ENCODE measurements around the gene CLK2. TPM values are rescaled to one million over a fixed set of nuclear protein-coding genes. Genes with fewer than 3 reads are reported as not detected.
"Not testable (repeated sequence)": the region's sequence is repeated elsewhere in the genome, so short reads cannot be mapped to it uniquely, and the experiment has no call there.

Gene CLK2
- total RNA-seq, 2 donors from 2014 or later = 54.8 to 57.8 TPM

GRCh38 chr1:155219592-155220031 is 53.7 kb downstream of the CLK2 start:
- H3K4me3 Mint-ChIP-seq = no peak overlapping the region
- H3K27ac Mint-ChIP-seq = peak overlapping the region; percentile 86
- H3K36me3 Mint-ChIP-seq (ENCODE audit: low read depth) = no peaks in the 10 kb centered on the region
- peaks cover 30% of the 10 kb centered on the region for H3K4me1 Mint-ChIP-seq
- no peaks in the 10 kb centered on the region for H3K27me3 Mint-ChIP-seq
- no peak for DNase-seq
- no peaks in the 10 kb centered on the region for H3K9me3 ChIP-seq (ENCODE audit: control insufficient read depth, low read length, poor library complexity, severe bottlenecking)
- peak; percentile 66 for ATAC-seq

GRCh38 chr1:155218854-155219591 is 54.3 kb downstream of the CLK2 start:
- no peaks in the 10 kb centered on the region for H3K27me3 Mint-ChIP-seq
- peak overlapping the region; percentile 86 for H3K27ac Mint-ChIP-seq
- no peaks in the 10 kb centered on the region for H3K9me3 ChIP-seq (ENCODE audit: control insufficient read depth, low read length, poor library complexity, severe bottlenecking)
- DNase-seq (no peak), ATAC-seq (no peak)
- peaks cover 27% of the 10 kb centered on the region for H3K4me1 Mint-ChIP-seq
- H3K4me3 Mint-ChIP-seq = no peak overlapping the region
- no peaks in the 10 kb centered on the region for H3K36me3 Mint-ChIP-seq (ENCODE audit: low read depth)

- not testable (repeated sequence) for DNase-seq; H3K9me3 ChIP-seq (ENCODE audit: control insufficient read depth, low read length, poor library complexity, severe bottlenecking); H3K27me3 Mint-ChIP-seq; H3K36me3 Mint-ChIP-seq (ENCODE audit: low read depth)
- ATAC-seq = peak; percentile 85
- H3K4me1 Mint-ChIP-seq = peaks cover 22% of the 10 kb centered on the region
- peak overlapping the region; percentile 25 for H3K4me3 Mint-ChIP-seq
- peak overlapping the region; percentile 91 for H3K27ac Mint-ChIP-seq
These were observed 58.6 kb downstream of the CLK2 start for GRCh38 chr1:155214702-155215101.

Other genes starting within 250 kb of the CLK2 start
- 1 to 10 TPM in 1 of 2 donors, under 1 TPM in 1; 0.94 to 1.3 TPM for gene DCST2, start 239.7 kb downstream of the CLK2 start, total RNA-seq
- under 1 TPM; 0.23 to 0.57 TPM for gene DCST1, start 239.7 kb downstream of the CLK2 start, total RNA-seq
- 10 to 100 TPM; 30.3 to 33.8 TPM for gene ADAM15, start 222.2 kb downstream of the CLK2 start, total RNA-seq
- gene EFNA4, start 209.8 kb downstream of the CLK2 start, total RNA-seq = 1 to 10 TPM; 2.6 to 4.9 TPM
- gene EFNA3, start 194.7 kb downstream of the CLK2 start, total RNA-seq = 1 to 10 TPM in 1 of 2 donors, under 1 TPM in 1; 0.29 to 1.3 TPM
- gene EFNA1, start 145.6 kb downstream of the CLK2 start, total RNA-seq = 1 to 10 TPM in 1 of 2 donors, not detected in 1; 1.0 TPM
- gene SLC50A1, start 137.7 kb downstream of the CLK2 start, total RNA-seq = 10 to 100 TPM; 25.6 to 27.8 TPM
- gene DPM3, start 133.0 kb downstream of the CLK2 start, total RNA-seq = 10 to 100 TPM; 32.1 to 36.0 TPM
- gene KRTCAP2, start 100.2 kb downstream of the CLK2 start, total RNA-seq = 100 to 1,000 TPM; 110 to 127 TPM
- gene TRIM46, start 99.7 kb downstream of the CLK2 start, total RNA-seq = 10 to 100 TPM in 1 of 2 donors, 1 to 10 TPM in 1; 9.8 to 12.7 TPM
- gene THBS3, start 65.6 kb downstream of the CLK2 start, total RNA-seq = 10 to 100 TPM; 34.6 to 38.4 TPM
- gene MTX1, start 64.8 kb downstream of the CLK2 start, total RNA-seq = 10 to 100 TPM; 20.7 to 28.5 TPM
- 1 to 10 TPM; 8.6 to 9.3 TPM for gene ENTREP3, start 18.0 kb downstream of the CLK2 start, total RNA-seq
- gene SCAMP3, start 11.1 kb downstream of the CLK2 start, total RNA-seq = 10 to 100 TPM; 60.1 to 69.4 TPM
- 1 to 10 TPM; 1.3 to 1.5 TPM for gene HCN3, start 4.0 kb upstream of the CLK2 start, total RNA-seq
- not detected for gene PKLR, start 27.9 kb upstream of the CLK2 start, total RNA-seq
- 10 to 100 TPM; 63.0 TPM for gene FDPS, start 35.4 kb upstream of the CLK2 start, total RNA-seq
- 10 to 100 TPM; 13.2 to 14.8 TPM for gene RUSC1, start 47.4 kb upstream of the CLK2 start, total RNA-seq

All from T-helper 17 cell (primary cell).